Chondrocyte (in vitro differentiated cells): ENCODE results near the gene IL10RA. TPM values are rescaled to one million over a fixed set of nuclear protein-coding genes. Genes with fewer than 3 reads are reported as not detected.

Experiments
- DNase-seq: peaks from one replicate; pipeline ENCODE4 v3.0.0; 2021; ENCODE audit warnings: mixed read lengths, low spot score
- H3K27ac Mint-ChIP-seq: one replicate; pipeline ENCODE4 v1.8.0; 2021; ENCODE audit warnings: mild to moderate bottlenecking, moderate library complexity, mixed read lengths; ENCODE audit not compliant: unreplicated experiment
- H3K27me3 Mint-ChIP-seq: 2 replicates; pipeline ENCODE4 v1.8.0; 2021; ENCODE audit warnings: low read depth, mixed read lengths
- H3K36me3 Mint-ChIP-seq: 2 replicates; pipeline ENCODE4 v1.8.0; 2021; ENCODE audit warnings: low read depth, mixed read lengths
- H3K4me1 Mint-ChIP-seq: 2 replicates; pipeline ENCODE4 v1.8.0; 2021; ENCODE audit warnings: low read depth, mild to moderate bottlenecking, mixed read lengths
- H3K4me3 Mint-ChIP-seq: one replicate; pipeline ENCODE4 v1.8.0; 2021; ENCODE audit warnings: mild to moderate bottlenecking, moderate library complexity, mixed read lengths; ENCODE audit not compliant: unreplicated experiment
- H3K9me3 Mint-ChIP-seq: 2 replicates; pipeline ENCODE4 v1.8.0; 2021; ENCODE audit warnings: low read depth, mixed read lengths
- total RNA-seq: library from RNA; stranded (reverse); gene quantifications from 3 replicates; pipeline ENCODE4 v1.2.1, GENCODE V29; 2021
- TF ChIP-seq, protein P1 (sequence below): fragments of 200-600 bp; sonication (generic); IDR thresholded peaks from 2 replicates; pipeline ENCODE4 v1.5.0; 2021; ENCODE audit warnings: antibody characterized with exemption, mild to moderate bottlenecking, moderate library complexity

IL10RA gene
- total RNA-seq, 1 donor from 2014 or later, result 0.12 TPM

DNA sequence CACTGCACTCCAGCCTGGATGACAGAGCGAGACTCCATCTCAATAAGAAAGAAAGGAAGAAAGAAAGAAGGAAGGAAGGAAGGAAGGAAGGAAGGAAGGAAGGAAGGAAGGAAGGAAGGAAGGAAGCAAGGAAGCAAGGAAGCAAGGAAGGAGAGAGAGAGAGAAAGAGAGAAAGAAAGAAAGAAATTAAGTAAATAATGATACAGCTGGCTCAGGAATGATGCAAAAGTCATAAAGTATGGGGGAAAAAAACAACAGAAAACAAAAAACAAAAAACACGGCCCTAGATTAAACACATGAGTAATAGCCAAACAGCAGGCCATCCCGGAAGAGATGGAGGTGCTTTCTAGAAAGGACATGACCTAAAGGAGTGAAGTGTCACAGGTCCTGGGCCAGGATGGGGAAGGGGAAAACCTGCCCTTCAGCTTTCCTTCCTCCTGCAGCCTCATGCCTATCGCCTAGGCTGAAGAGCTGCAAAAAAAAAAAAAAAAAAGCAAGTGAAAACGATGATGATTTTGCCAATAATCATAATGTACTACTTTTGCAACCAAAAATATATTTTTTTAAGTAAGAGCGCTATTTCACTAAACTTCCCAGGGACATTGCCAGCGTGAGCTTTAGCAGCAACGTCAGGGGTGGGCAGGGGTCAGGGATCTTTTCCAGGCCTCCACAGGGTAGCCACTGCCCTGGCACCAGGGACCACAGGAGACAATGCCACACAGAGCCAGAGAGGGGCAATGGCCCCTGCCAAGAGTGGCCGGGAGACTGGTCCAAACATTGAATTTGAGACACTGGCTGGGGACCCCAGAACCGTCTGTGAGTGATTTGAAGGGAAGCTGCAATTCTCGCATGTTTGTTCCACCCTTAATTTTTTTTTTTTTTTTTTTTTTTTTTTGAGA is 62.5 kb downstream of the IL10RA start:
- Mint-ChIP-seq H3K9me3 (no peaks in the 10 kb centered on the region), H3K4me1 (no peaks in the 10 kb centered on the region), H3K27ac (no peak overlapping the region), H3K36me3 (no peaks in the 10 kb centered on the region), H3K27me3 (peaks cover 35% of the 10 kb centered on the region), H3K4me3 (no peak overlapping the region)
- TF ChIP-seq, protein P1, sequence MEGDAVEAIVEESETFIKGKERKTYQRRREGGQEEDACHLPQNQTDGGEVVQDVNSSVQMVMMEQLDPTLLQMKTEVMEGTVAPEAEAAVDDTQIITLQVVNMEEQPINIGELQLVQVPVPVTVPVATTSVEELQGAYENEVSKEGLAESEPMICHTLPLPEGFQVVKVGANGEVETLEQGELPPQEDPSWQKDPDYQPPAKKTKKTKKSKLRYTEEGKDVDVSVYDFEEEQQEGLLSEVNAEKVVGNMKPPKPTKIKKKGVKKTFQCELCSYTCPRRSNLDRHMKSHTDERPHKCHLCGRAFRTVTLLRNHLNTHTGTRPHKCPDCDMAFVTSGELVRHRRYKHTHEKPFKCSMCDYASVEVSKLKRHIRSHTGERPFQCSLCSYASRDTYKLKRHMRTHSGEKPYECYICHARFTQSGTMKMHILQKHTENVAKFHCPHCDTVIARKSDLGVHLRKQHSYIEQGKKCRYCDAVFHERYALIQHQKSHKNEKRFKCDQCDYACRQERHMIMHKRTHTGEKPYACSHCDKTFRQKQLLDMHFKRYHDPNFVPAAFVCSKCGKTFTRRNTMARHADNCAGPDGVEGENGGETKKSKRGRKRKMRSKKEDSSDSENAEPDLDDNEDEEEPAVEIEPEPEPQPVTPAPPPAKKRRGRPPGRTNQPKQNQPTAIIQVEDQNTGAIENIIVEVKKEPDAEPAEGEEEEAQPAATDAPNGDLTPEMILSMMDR, result no peak
- no peak for DNase-seq

DNA sequence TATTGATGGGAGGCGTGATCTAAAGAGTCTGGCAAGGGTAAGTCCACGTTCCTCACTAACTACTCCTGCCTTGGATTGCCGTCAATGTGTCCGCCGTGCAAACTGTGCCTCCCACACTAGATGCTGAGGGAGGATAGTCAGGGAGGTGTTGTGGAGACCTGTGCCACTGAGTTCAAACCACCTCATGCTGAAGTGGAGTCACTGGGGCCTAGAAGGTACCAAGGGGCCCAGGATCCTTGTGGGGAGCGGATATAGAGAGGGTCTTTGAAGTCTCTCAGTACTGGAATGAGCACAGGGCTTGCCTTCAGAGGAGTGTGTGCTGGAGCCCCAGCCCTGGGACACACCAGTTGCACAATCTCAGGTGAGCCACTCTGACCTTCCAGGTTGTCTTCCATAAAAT is 63.6 kb downstream of the IL10RA start:
- Mint-ChIP-seq H3K4me3 (no peak overlapping the region), H3K36me3 (no peaks in the 10 kb centered on the region), H3K27me3 (peaks cover 28% of the 10 kb centered on the region), H3K4me1 (no peaks in the 10 kb centered on the region), H3K9me3 (no peaks in the 10 kb centered on the region), H3K27ac (no peak overlapping the region)
- TF ChIP-seq, protein P1, result no peak
- no peak for DNase-seq

DNA sequence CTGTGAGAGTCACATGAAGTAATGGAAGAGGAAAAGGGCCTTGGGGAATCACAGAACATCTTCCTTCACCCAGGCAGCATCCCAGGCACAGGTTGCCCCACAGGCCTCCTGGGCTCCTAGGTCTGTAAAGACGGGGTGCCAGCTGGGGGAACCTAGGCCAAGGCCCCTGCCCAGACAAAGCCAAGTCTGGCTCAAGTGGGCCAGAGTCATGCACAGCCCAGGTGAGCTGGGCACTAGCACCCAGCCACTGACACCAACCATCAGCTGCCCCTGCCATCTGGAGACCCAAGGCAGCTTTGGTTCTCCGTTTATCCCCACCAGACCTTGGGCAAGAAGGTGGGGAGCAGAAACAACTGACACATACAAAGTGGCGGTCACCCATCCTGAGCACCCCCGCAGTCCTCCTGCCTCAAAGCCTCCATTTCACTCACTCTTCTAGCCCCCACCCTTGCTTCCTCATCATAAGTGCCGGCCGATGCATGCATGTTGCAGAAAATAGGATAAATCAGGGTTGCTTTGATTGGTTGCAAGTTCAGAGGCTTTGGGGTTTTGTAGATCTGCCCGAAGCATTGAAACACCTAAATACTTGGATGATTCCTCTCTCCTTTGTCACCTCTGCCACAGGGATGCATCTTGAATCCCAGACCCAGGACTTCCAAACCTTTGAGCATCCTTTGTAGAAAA is 64.2 kb downstream of the IL10RA start:
- no peak overlapping the region for H3K4me3 Mint-ChIP-seq
- H3K27ac Mint-ChIP-seq, result no peak overlapping the region
- H3K27me3 Mint-ChIP-seq, result peaks cover 24% of the 10 kb centered on the region
- no peaks in the 10 kb centered on the region for H3K4me1 Mint-ChIP-seq
- DNase-seq, result no peak
- H3K36me3 Mint-ChIP-seq, result no peaks in the 10 kb centered on the region
- TF ChIP-seq, protein P1, result no peak
- no peaks in the 10 kb centered on the region for H3K9me3 Mint-ChIP-seq

Other genes with a start within 250 kb of the IL10RA start
- not detected in 3 replicates for gene DSCAML1, start 189.2 kb upstream of the IL10RA start, total RNA-seq
- not detected in 3 replicates for gene FXYD2, start 161.7 kb upstream of the IL10RA start, total RNA-seq
- gene FXYD6, start 109.7 kb upstream of the IL10RA start, total RNA-seq, result 0.53 to 3.0 TPM (median 2.8 TPM) in 3 replicates
- not detected in 3 replicates for gene TMPRSS13, start 57.0 kb upstream of the IL10RA start, total RNA-seq
- gene TMPRSS4, start 90.7 kb downstream of the IL10RA start, total RNA-seq, result not detected in 3 replicates
- gene SMIM35, start 100.6 kb downstream of the IL10RA start, total RNA-seq, result not detected in 3 replicates
- gene SCN4B, start 166.4 kb downstream of the IL10RA start, total RNA-seq, result 0.28 to 0.42 TPM in 2 of 3 replicates, not detected in the other
- 0.12 to 0.24 TPM (median 0.13 TPM) in 3 replicates for gene SCN2B, start 190.2 kb downstream of the IL10RA start, total RNA-seq
- gene JAML, start 238.6 kb downstream of the IL10RA start, total RNA-seq, result not detected in 3 replicates